HEK293T (cell line): ENCODE measurements around the gene CSH2.

Experiments used
- ARNT ChIP-seq: fragments of 450-650 bp; IDR thresholded peaks from 2 replicates; pipeline ENCODE4 v1.6.1; 2017; ENCODE audit warnings: mild to moderate bottlenecking
- BHLHE40 ChIP-seq: fragments of 450-650 bp; IDR thresholded peaks from 2 replicates; pipeline ENCODE4 v1.6.1; 2016; ENCODE audit warnings: mild to moderate bottlenecking, moderate library complexity, borderline replicate concordance
- SP1 ChIP-seq: fragments of 450-650 bp; IDR thresholded peaks from 2 replicates; pipeline ENCODE4 v1.6.1; 2017
- TARDBP ChIP-seq: fragments of 450-650 bp; IDR thresholded peaks from 2 replicates; pipeline ENCODE4 v1.6.1; 2016
- ZNF384 ChIP-seq: fragments of 450-650 bp; IDR thresholded peaks from 2 replicates; pipeline ENCODE4 v1.6.1; 2016

DNA sequence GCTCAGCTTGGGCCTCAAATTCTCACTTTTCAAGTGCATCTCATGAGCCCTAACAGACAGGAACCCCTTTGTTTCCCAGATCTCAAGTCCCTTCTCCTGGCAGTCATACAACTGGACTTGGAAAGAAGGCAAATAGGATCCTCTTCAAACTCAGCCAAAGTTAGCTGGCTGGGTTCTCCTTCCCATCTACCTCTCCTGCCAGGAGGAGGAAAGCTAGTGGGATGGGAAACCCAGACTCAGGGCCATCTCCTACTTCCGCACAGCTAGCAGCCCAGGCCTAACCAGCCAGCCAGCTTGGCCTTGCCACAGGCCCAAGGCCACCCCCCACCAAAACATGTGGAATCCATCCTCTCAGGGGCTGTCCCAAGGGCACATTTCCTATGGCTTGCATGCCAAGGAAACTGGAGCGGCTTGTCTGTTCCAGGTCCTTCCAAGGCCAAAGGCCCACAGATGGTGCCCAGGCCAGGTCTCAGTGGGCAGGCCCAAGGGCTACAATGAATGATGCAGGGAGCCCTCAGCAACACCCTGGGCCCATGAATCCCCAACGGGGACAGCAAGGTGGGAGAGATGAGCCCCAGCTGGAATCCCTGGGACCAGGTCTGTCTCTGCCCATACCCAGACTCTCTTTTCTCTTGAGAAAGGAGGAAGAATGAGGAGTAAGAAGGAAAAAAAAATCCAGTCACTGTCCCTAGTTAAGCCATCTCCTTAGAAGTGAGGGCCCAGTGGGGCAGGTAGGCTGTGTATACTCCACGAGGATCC lies 32.7 kb downstream of the CSH2 start:
- TF ChIP-seq BHLHE40 (no peak), SP1 (no peak), ZNF384 (no peak), TARDBP (no peak), ARNT (no peak)
